ENCODE data around the gene OR10J1.

OR10J1 gene

DNA sequence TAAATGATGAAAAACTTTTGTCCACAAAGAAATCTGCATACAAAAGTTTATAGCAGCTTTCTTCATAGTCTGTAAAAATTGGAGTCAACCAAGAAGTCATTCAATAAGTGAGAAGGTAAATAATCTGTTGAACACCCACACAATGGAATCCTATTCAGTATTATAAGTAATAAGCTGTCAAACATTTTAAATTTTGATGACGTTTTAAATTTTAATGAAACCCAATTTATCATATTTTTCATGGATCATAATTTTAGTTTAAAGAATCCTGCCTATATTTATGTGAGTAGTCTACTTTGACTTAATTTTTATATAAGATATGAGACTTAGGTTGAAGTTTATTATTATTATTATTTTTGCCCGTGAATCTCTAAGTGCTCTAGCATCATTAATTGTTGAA, 20.0 kb downstream of the OR10J1 start:
- no peak overlapping the region for H3K4me3 ChIP-seq (ENCODE audit: low read length)
- TF ChIP-seq CTCF (conservative IDR thresholded peaks at IDR 0.05; ENCODE audit: low read length) = no peak
- no peak for DNase-seq (ENCODE audit: low read depth)

- no peak for DNase-seq (ENCODE audit: low read depth)
- no peak overlapping the region for H3K4me3 ChIP-seq (ENCODE audit: low read length)
- TF ChIP-seq CTCF (conservative IDR thresholded peaks at IDR 0.05; ENCODE audit: low read length) = no peak
These were observed 25.7 kb downstream of the OR10J1 start for GRCh38 chr1:159465191-159465603.

GRCh38 chr1:159468321-159468720, 28.8 kb downstream of the OR10J1 start:
- no peak for DNase-seq (ENCODE audit: low read depth)
- H3K4me3 ChIP-seq (ENCODE audit: low read length) = no peak overlapping the region
- TF ChIP-seq CTCF (conservative IDR thresholded peaks at IDR 0.05; ENCODE audit: low read length) = no peak

- DNase-seq (ENCODE audit: low read depth) = no peak
- no peak overlapping the region for H3K4me3 ChIP-seq (ENCODE audit: low read length)
- no peak for TF ChIP-seq CTCF (conservative IDR thresholded peaks at IDR 0.05; ENCODE audit: low read length)
These were observed 30.5 kb downstream of the OR10J1 start for GRCh38 chr1:159469921-159470533.

GRCh38 chr1:159473335-159473734, 33.8 kb downstream of the OR10J1 start:
- DNase-seq (ENCODE audit: low read depth) = no peak
- no peak overlapping the region for H3K4me3 ChIP-seq (ENCODE audit: low read length)
- TF ChIP-seq CTCF (conservative IDR thresholded peaks at IDR 0.05; ENCODE audit: low read length) = no peak

- DNase-seq (ENCODE audit: low read depth) = no peak
- TF ChIP-seq CTCF (conservative IDR thresholded peaks at IDR 0.05; ENCODE audit: low read length) = no peak
- H3K4me3 ChIP-seq (ENCODE audit: low read length) = no peak overlapping the region
These were observed 35.4 kb downstream of the OR10J1 start for GRCh38 chr1:159474926-159475325.

GRCh38 chr1:159483501-159483900, 44.0 kb downstream of the OR10J1 start:
- DNase-seq (ENCODE audit: low read depth) = no peak
- no peak for TF ChIP-seq CTCF (conservative IDR thresholded peaks at IDR 0.05; ENCODE audit: low read length)
- H3K4me3 ChIP-seq (ENCODE audit: low read length) = no peak overlapping the region
